IPS DF 6.9 (cell line): ENCODE measurements around the gene PSME2.

Source experiments
- DNase-seq: peaks from one replicate; pipeline ENCODE4 v3.0.0-alpha.2; 2013; ENCODE audit warnings: low read depth, low spot score
- H3K27ac ChIP-seq: one replicate; pipeline ENCODE4 v1.5.1; 2013; ENCODE audit warnings: low read length, control low read depth
- H3K27me3 ChIP-seq: 2 replicates; pipeline ENCODE4 v1.6.1; 2013; ENCODE audit warnings: mild to moderate bottlenecking, low read length; ENCODE audit not compliant: control insufficient read depth, insufficient read depth
- H3K36me3 ChIP-seq: 2 replicates; pipeline ENCODE4 v1.6.1; 2013; ENCODE audit warnings: low read length; ENCODE audit not compliant: control insufficient read depth, insufficient read depth
- H3K4me1 ChIP-seq: 2 replicates; pipeline ENCODE4 v1.6.1; 2013; ENCODE audit warnings: low read length; ENCODE audit not compliant: control insufficient read depth, insufficient read depth
- H3K4me3 ChIP-seq: 2 replicates; pipeline ENCODE4 v1.5.1; 2013; ENCODE audit warnings: mild to moderate bottlenecking, low read length
- H3K9me3 ChIP-seq: 2 replicates; pipeline ENCODE4 v1.6.1; 2013; ENCODE audit warnings: low read length, inconsistent platforms; ENCODE audit not compliant: control insufficient read depth, insufficient read depth
- WGBS: extraction: QIAGEN DNeasy Blood & Tissue Kit; methylation state at CpG from one replicate; pipeline ENCODE4 v1.1.7; 2013; ENCODE audit warnings: mixed read lengths, missing lambda C conversion rate; ENCODE audit not compliant: insufficient read length, insufficient coverage; 5-methylcytosine and 5-hydroxymethylcytosine counted together

The PSME2 gene

GRCh38 chr14:24122416-24122815, 24.0 kb downstream of the PSME2 start:
- no peak for DNase-seq
- H3K36me3 ChIP-seq: peaks cover 27% of the 10 kb centered on the region
- H3K27ac ChIP-seq: no peak overlapping the region
- no peak overlapping the region for H3K4me3 ChIP-seq
- no peaks in the 10 kb centered on the region for H3K27me3 ChIP-seq
- H3K4me1 ChIP-seq: no peaks in the 10 kb centered on the region
- WGBS: no CpG with 5 or more reads among the region's 4 CpGs
- H3K9me3 ChIP-seq: no peaks in the 10 kb centered on the region

- Histone ChIP-seq H3K27me3 (no peaks in the 10 kb centered on the region), H3K4me1 (no peaks in the 10 kb centered on the region), H3K36me3 (peaks cover 27% of the 10 kb centered on the region), H3K9me3 (no peaks in the 10 kb centered on the region), H3K27ac (no peak overlapping the region), H3K4me3 (no peak overlapping the region)
- no CpG with 5 or more reads among the region's 8 CpGs for WGBS
- DNase-seq: no peak
Observed at GRCh38 chr14:24121210-24121609, 25.2 kb downstream of the PSME2 start.

GRCh38 chr14:24119691-24120090, 26.7 kb downstream of the PSME2 start:
- no peak overlapping the region for H3K27ac ChIP-seq
- H3K9me3 ChIP-seq: no peaks in the 10 kb centered on the region
- no peaks in the 10 kb centered on the region for H3K27me3 ChIP-seq
- WGBS: no CpG with 5 or more reads among the region's 6 CpGs
- no peaks in the 10 kb centered on the region for H3K4me1 ChIP-seq
- no peak overlapping the region for H3K4me3 ChIP-seq
- peaks cover 27% of the 10 kb centered on the region for H3K36me3 ChIP-seq
- DNase-seq: no peak

- Histone ChIP-seq H3K27me3 (no peaks in the 10 kb centered on the region), H3K4me3 (no peak overlapping the region), H3K27ac (no peak overlapping the region), H3K9me3 (no peaks in the 10 kb centered on the region), H3K4me1 (no peaks in the 10 kb centered on the region), H3K36me3 (peaks cover 20% of the 10 kb centered on the region)
- no CpG with 5 or more reads among the region's 6 CpGs for WGBS
- DNase-seq: no peak
Observed at GRCh38 chr14:24117179-24117578, 29.2 kb downstream of the PSME2 start.

GRCh38 chr14:24116128-24116814, 30.1 kb downstream of the PSME2 start:
- Histone ChIP-seq H3K27ac (no peak overlapping the region), H3K36me3 (peaks cover 19% of the 10 kb centered on the region), H3K9me3 (no peaks in the 10 kb centered on the region), H3K4me3 (no peak overlapping the region), H3K4me1 (no peaks in the 10 kb centered on the region), H3K27me3 (no peaks in the 10 kb centered on the region)
- WGBS: no CpG with 5 or more reads among the region's 6 CpGs
- no peak for DNase-seq

- peak overlapping the region; percentile 65 for H3K4me3 ChIP-seq
- H3K36me3 ChIP-seq: peaks cover 15% of the 10 kb centered on the region; the same call in 1 of the 2 replicates
- no peak for DNase-seq
- WGBS: no CpG with 5 or more reads among the region's 14 CpGs
- H3K4me1 ChIP-seq: no peaks in the 10 kb centered on the region
- H3K9me3 ChIP-seq: no peaks in the 10 kb centered on the region
- no peak overlapping the region for H3K27ac ChIP-seq
- H3K27me3 ChIP-seq: no peaks in the 10 kb centered on the region
Observed at GRCh38 chr14:24115422-24116127, 30.8 kb downstream of the PSME2 start.

GRCh38 chr14:24114532-24115421, 31.6 kb downstream of the PSME2 start, which contains the start of the genes DCAF11 and NRL:
Gene DCAF11, plus strand, starts transcription at chr14:24114777. Its CDS starts 818 bp downstream, at chr14:24115595.
Gene NRL, minus strand, starts transcription at chr14:24114949. Its CDS starts 32,101 bp downstream, at chr14:24082848.
- Histone ChIP-seq H3K36me3 (peaks cover 15% of the 10 kb centered on the region; the same call in 1 of the 2 replicates), H3K27me3 (no peaks in the 10 kb centered on the region), H3K4me3 (peak within 1 kb of the TSS; percentile 83), H3K9me3 (no peaks in the 10 kb centered on the region), H3K27ac (no peak within 1 kb of the TSS), H3K4me1 (no peaks in the 10 kb centered on the region)
- no CpG with 5 or more reads among the region's 65 CpGs for WGBS
- DNase-seq: peak; percentile 97

GRCh38 chr14:24113801-24114531, 32.4 kb downstream of the PSME2 start:
- DNase-seq: peak; percentile 33
- H3K4me3 ChIP-seq: peak overlapping the region; percentile 83
- no peak overlapping the region for H3K27ac ChIP-seq
- H3K36me3 ChIP-seq: peaks cover 7% of the 10 kb centered on the region; the same call in 1 of the 2 replicates
- no peaks in the 10 kb centered on the region for H3K9me3 ChIP-seq
- H3K4me1 ChIP-seq: no peaks in the 10 kb centered on the region
- no CpG with 5 or more reads among the region's 42 CpGs for WGBS
- H3K27me3 ChIP-seq: no peaks in the 10 kb centered on the region

GRCh38 chr14:24113379-24113800, 33.0 kb downstream of the PSME2 start:
- Histone ChIP-seq H3K27me3 (no peaks in the 10 kb centered on the region), H3K36me3 (0 out of 2 replicates have a peak, but pooled peaks cover 2% of the 10 kb centered on the region), H3K27ac (no peak overlapping the region), H3K9me3 (no peaks in the 10 kb centered on the region), H3K4me3 (peak overlapping the region; percentile 83), H3K4me1 (no peaks in the 10 kb centered on the region)
- no CpG with 5 or more reads among the region's 15 CpGs for WGBS
- no peak for DNase-seq
